IMR-90 (cell line): Measurements from ENCODE around the gene UBD. TPM values are rescaled to one million over a fixed set of nuclear protein-coding genes. Genes with fewer than 3 reads are reported as not detected.

Experiments
- ATAC-seq: fragments of 200-7000 bp; cut with Tn5 transposase; 2 replicates; pipeline ENCODE4 v1.9.1; 2020; ENCODE audit warnings: low read depth, mild to moderate bottlenecking, moderate library complexity
- BruUV-seq: library from RNA; stranded (reverse); fragments of 400-500 nt; replicated peaks from 2 replicates; lab custom pipeline; 2021; lab: Mats Ljungman, UMichigan
- CTCF ChIA-PET: fragments of 300-600 bp; formaldehyde crosslinking; extraction: SDS; loops from one replicate; lab custom pipeline; 2021; ENCODE audit warnings: antibody characterized with exemption; lab: Yijun Ruan, JAX
- POLR2A ChIA-PET: fragments of 300-600 bp; sonication (Branson Sonifier 250); formaldehyde crosslinking; loops from one replicate; lab custom pipeline; 2022; ENCODE audit warnings: antibody characterized with exemption; ENCODE audit not compliant: unreplicated experiment; lab: Charles Lee
- DNase-seq: peaks from one replicate; pipeline ENCODE4 v3.0.0; 2013
- H2AFZ ChIP-seq: replicated peaks from 2 replicates; pipeline ENCODE3; 2013; ENCODE audit warnings: low read length, mild to moderate bottlenecking; ENCODE audit not compliant: poor library complexity
- H2AK5ac ChIP-seq: 2 replicates; pipeline ENCODE4 v1.6.1; 2013; ENCODE audit warnings: low read depth, low read length, inconsistent platforms
- H2AK9ac ChIP-seq: replicated peaks from 2 replicates; pipeline ENCODE3; 2013; ENCODE audit warnings: mild to moderate bottlenecking, low read depth, low read length, moderate library complexity; ENCODE audit not compliant: poor library complexity
- H2BK120ac ChIP-seq: 2 replicates; pipeline ENCODE4 v1.6.1; 2013; ENCODE audit warnings: low read depth, low read length, inconsistent platforms
- H2BK15ac ChIP-seq: 3 replicates; pipeline ENCODE4 v1.6.1; 2013; ENCODE audit warnings: low read depth, low read length, inconsistent platforms
- H2BK20ac ChIP-seq: 2 replicates; pipeline ENCODE4 v1.6.1; 2013; ENCODE audit warnings: low read depth, mild to moderate bottlenecking, inconsistent platforms, low read length, moderate library complexity
- H2BK5ac ChIP-seq: 2 replicates; pipeline ENCODE4 v1.6.1; 2013; ENCODE audit warnings: mild to moderate bottlenecking, low read depth, low read length, inconsistent platforms; ENCODE audit not compliant: poor library complexity, severe bottlenecking
- H3K14ac ChIP-seq: replicated peaks from 2 replicates; pipeline ENCODE4 v1.6.1; 2013; ENCODE audit warnings: low read depth, low read length, inconsistent platforms
- H3K18ac ChIP-seq: 2 replicates; pipeline ENCODE4 v1.6.1; 2013; ENCODE audit warnings: low read depth, low read length, control low read depth
- H3K23ac ChIP-seq: 2 replicates; pipeline ENCODE4 v1.6.1; 2013; ENCODE audit warnings: low read depth, low read length, inconsistent platforms
- H3K27ac ChIP-seq: 2 replicates; pipeline ENCODE4 v1.5.1; 2013; ENCODE audit warnings: mild to moderate bottlenecking, control low read depth, low read length; ENCODE audit not compliant: insufficient read depth
- H3K27me3 ChIP-seq: 2 replicates; pipeline ENCODE4 v1.6.1; 2013; ENCODE audit warnings: low read length; ENCODE audit not compliant: control insufficient read depth, insufficient read depth
- H3K36me3 ChIP-seq: 2 replicates; pipeline ENCODE4 v1.6.1; 2013; ENCODE audit warnings: low read length, mixed read lengths; ENCODE audit not compliant: control insufficient read depth, insufficient read depth
- H3K4ac ChIP-seq: 2 replicates; pipeline ENCODE4 v1.6.1; 2013; ENCODE audit warnings: low read depth, low read length, inconsistent platforms
- H3K4me1 ChIP-seq: 2 replicates; pipeline ENCODE4 v1.6.1; 2013; ENCODE audit warnings: low read length, mixed read lengths; ENCODE audit not compliant: control insufficient read depth, insufficient read depth
- H3K4me2 ChIP-seq: 2 replicates; pipeline ENCODE4 v1.6.1; 2013; ENCODE audit warnings: low read depth, mild to moderate bottlenecking, control low read depth, low read length, moderate library complexity
- H3K4me3 ChIP-seq: 2 replicates; pipeline ENCODE4 v1.5.1; 2013; ENCODE audit warnings: low read depth, mild to moderate bottlenecking, control low read depth, low read length, moderate library complexity; ENCODE audit not compliant: insufficient read depth
- H3K56ac ChIP-seq: 2 replicates; pipeline ENCODE4 v1.6.1; 2013; ENCODE audit warnings: low read length, inconsistent platforms; ENCODE audit not compliant: insufficient read depth; ENCODE audit errors: extremely low read depth
- H3K79me1 ChIP-seq, 2 experiments: 2 replicates each; pipeline ENCODE4 v1.6.1; 2013; ENCODE audit warnings: low read length in 2 of 2, inconsistent platforms in 1 of 2, low read depth in 1 of 2
- H3K9ac ChIP-seq: 2 replicates; pipeline ENCODE4 v1.6.1; 2013; ENCODE audit warnings: low read depth, low read length, control low read depth
- H3K9me1 ChIP-seq: 2 replicates; pipeline ENCODE4 v1.6.1; 2013; ENCODE audit warnings: low read length, inconsistent platforms; ENCODE audit not compliant: insufficient read depth
- H3K9me3 ChIP-seq: 2 replicates; pipeline ENCODE4 v1.6.1; 2013; ENCODE audit warnings: low read length; ENCODE audit not compliant: control insufficient read depth, insufficient read depth
- H4K20me1 ChIP-seq: 2 replicates; pipeline ENCODE4 v1.6.1; 2013; ENCODE audit warnings: low read length, inconsistent platforms; ENCODE audit not compliant: insufficient read depth
- H4K5ac ChIP-seq: 2 replicates; pipeline ENCODE4 v1.6.1; 2013; ENCODE audit warnings: mild to moderate bottlenecking, low read depth, low read length, control low read depth
- H4K8ac ChIP-seq, 2 experiments: 2 replicates each; pipeline ENCODE4 v1.6.1; 2013; ENCODE audit warnings: low read depth in 2 of 2, low read length in 2 of 2, control low read depth in 1 of 2, inconsistent platforms in 1 of 2
- H4K91ac ChIP-seq: 2 replicates; pipeline ENCODE4 v1.6.1; 2013; ENCODE audit warnings: low read depth, low read length, inconsistent platforms; ENCODE audit not compliant: insufficient read depth
- CEBPB ChIP-seq: IDR thresholded peaks from 2 replicates; pipeline ENCODE4 v1.6.1; 2012; ENCODE audit warnings: low read depth, low read length, improper control_type of control experiment
- CHD1 ChIP-seq: IDR thresholded peaks from 2 replicates; pipeline ENCODE4 v1.6.1; 2012; ENCODE audit warnings: low read depth, low read length, improper control_type of control experiment
- ELK1 ChIP-seq: fragments of 150-350 bp; IDR thresholded peaks from 2 replicates; pipeline ENCODE4 v1.6.1; 2016; ENCODE audit warnings: low read depth, mild to moderate bottlenecking, low read length, moderate library complexity, borderline replicate concordance
- FOS ChIP-seq: fragments of 150-350 bp; IDR thresholded peaks from 2 replicates; pipeline ENCODE4 v1.6.1; 2016; ENCODE audit warnings: low read depth, low read length
- MAFK ChIP-seq: IDR thresholded peaks from 2 replicates; pipeline ENCODE4 v1.6.1; 2012; ENCODE audit warnings: low read depth, low read length, improper control_type of control experiment
- MAZ ChIP-seq: IDR thresholded peaks from 2 replicates; pipeline ENCODE4 v1.6.1; 2012; ENCODE audit warnings: low read depth, mild to moderate bottlenecking, low read length, improper control_type of control experiment, moderate library complexity, borderline replicate concordance
- MXI1 ChIP-seq: IDR thresholded peaks from 2 replicates; pipeline ENCODE4 v1.6.1; 2012; ENCODE audit warnings: low read depth, mild to moderate bottlenecking, low read length, moderate library complexity, borderline replicate concordance
- NFE2L2 ChIP-seq: fragments of 150-350 bp; IDR thresholded peaks from 2 replicates; pipeline ENCODE4 v1.6.1; 2016; ENCODE audit warnings: low read depth, mild to moderate bottlenecking, low read length
- RAD21 ChIP-seq: IDR thresholded peaks from 2 replicates; pipeline ENCODE4 v1.6.1; 2012; ENCODE audit warnings: low read length, improper control_type of control experiment
- RCOR1 ChIP-seq: IDR thresholded peaks from 2 replicates; pipeline ENCODE4 v1.6.1; 2012; ENCODE audit warnings: mild to moderate bottlenecking, low read length, improper control_type of control experiment; ENCODE audit not compliant: insufficient replicate concordance
- SMC3 ChIP-seq: fragments of 150-350 bp; IDR thresholded peaks from 2 replicates; pipeline ENCODE4 v1.6.1; 2016; ENCODE audit warnings: low read depth, mild to moderate bottlenecking, antibody characterized with exemption, low read length, moderate library complexity
- WGBS, 2 experiments: methylation state at CpG; one replicate each; pipeline versions ENCODE4 v1.1.5 to v1.1.7; 2013; ENCODE audit warnings: missing lambda C conversion rate in 2 of 2; ENCODE audit not compliant: insufficient read length in 1 of 2; ENCODE audit errors: extremely low coverage in 2 of 2; 5-methylcytosine and 5-hydroxymethylcytosine counted together
- dilution Hi-C: fragments of 300-500 bp; cut with HindIII; formaldehyde crosslinking; loops from one replicate; pipeline ENCODE4 v1.14.3; 2018; ENCODE audit warnings: low sequenced_read_pairs; ENCODE audit not compliant: unreplicated experiment
- in situ Hi-C: fragments of 300-500 bp; cut with MboI; formaldehyde crosslinking; loops from 3 replicates; pipeline ENCODE4 v1.14.3; 2019; ENCODE audit warnings: low sequenced_read_pairs, inconsistent platforms, mixed read lengths
- intact Hi-C: fragments of 100-400 bp; cut with micrococcal nuclease; formaldehyde crosslinking; loops from 2 replicates; pipeline ENCODE4 v1.10.0; 2022
- polyA plus RNA-seq, 3 experiments: library from polyadenylated mRNA; depleted of rRNA; stranded (reverse); fragments of >200 nt; gene quantifications; 2 replicates each; pipeline ENCODE4 v1.2.3, GENCODE V29; 2012; ENCODE audit warnings: low replicate concordance in 1 of 3
- total RNA-seq: library from RNA; depleted of rRNA; stranded (reverse); fragments of >200 nt; gene quantifications from 2 replicates; pipeline ENCODE4 v1.2.3, GENCODE V29; 2012
- TF ChIP-seq, protein P1 (sequence below): conservative IDR thresholded peaks from 2 replicates; pipeline ENCODE4 v1.5.1; 2012; ENCODE audit warnings: mild to moderate bottlenecking, low read depth, low read length, improper control_type of control experiment

UBD gene
- total and polyA plus RNA-seq, 2 of the 4 experiments (the other 2 are of a cell fraction): not detected

DNA sequence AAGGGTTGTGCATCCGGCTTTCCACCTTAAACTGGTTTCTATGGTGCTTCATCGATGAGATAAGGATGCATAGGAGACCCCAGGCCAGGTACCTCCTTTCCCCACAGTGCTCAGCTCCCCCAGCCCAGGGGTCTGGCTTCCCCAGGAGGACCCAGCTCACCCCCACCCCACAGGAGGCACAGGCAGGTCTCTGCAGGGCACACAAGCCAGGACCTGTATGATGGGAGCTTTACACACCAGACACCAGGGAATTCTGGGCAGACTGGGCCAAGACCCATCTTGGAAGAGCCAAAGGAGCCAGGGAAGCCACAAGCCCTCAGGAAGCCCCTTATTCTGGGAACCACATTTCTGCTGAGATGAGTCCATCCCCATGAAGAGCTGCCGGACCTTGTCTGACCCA lies 29.6 kb downstream of the UBD start:
- peaks cover 3% of the 10 kb centered on the region; the same call in 1 of the 2 replicates for H3K9me3 ChIP-seq
- DNase-seq (no peak), ATAC-seq (no peak)
- H3K79me1 ChIP-seq: no peaks in the 10 kb centered on the region
- no peak overlapping the region for H3K23ac ChIP-seq
- H3K9me1 ChIP-seq: no peaks in the 10 kb centered on the region
- ChIA-PET CTCF (no interaction called here), POLR2A (no interaction called here)
- no peak overlapping the region for H2AK5ac ChIP-seq
- dilution Hi-C loops: no loop called here
- H2BK5ac ChIP-seq: no peak overlapping the region
- H4K91ac ChIP-seq: no peak overlapping the region
- H2AK9ac ChIP-seq: no peak overlapping the region
- peak overlapping the region; percentile 11 for H2AFZ ChIP-seq
- no peaks in the 10 kb centered on the region for H4K20me1 ChIP-seq
- no peak overlapping the region for H2BK20ac ChIP-seq
- H2BK15ac ChIP-seq: no peak overlapping the region
- no peak overlapping the region for H3K4me2 ChIP-seq
- no peak overlapping the region for H3K9ac ChIP-seq
- no peak overlapping the region for H4K5ac ChIP-seq
- H2BK120ac ChIP-seq: no peak overlapping the region
- WGBS, 2 experiments: no CpG with 5 or more reads among the region's 3 CpGs
- H3K4ac ChIP-seq: no peak overlapping the region
- no peaks in the 10 kb centered on the region for H3K36me3 ChIP-seq
- H3K18ac ChIP-seq: no peak overlapping the region
- H3K56ac ChIP-seq: no peak overlapping the region
- no peak for TF ChIP-seq CHD1
- no peak for TF ChIP-seq RAD21
- no peak for TF ChIP-seq RCOR1
- no peak for TF ChIP-seq NFE2L2
- TF ChIP-seq MAZ: no peak
- no peak for TF ChIP-seq SMC3
- TF ChIP-seq, protein P1, sequence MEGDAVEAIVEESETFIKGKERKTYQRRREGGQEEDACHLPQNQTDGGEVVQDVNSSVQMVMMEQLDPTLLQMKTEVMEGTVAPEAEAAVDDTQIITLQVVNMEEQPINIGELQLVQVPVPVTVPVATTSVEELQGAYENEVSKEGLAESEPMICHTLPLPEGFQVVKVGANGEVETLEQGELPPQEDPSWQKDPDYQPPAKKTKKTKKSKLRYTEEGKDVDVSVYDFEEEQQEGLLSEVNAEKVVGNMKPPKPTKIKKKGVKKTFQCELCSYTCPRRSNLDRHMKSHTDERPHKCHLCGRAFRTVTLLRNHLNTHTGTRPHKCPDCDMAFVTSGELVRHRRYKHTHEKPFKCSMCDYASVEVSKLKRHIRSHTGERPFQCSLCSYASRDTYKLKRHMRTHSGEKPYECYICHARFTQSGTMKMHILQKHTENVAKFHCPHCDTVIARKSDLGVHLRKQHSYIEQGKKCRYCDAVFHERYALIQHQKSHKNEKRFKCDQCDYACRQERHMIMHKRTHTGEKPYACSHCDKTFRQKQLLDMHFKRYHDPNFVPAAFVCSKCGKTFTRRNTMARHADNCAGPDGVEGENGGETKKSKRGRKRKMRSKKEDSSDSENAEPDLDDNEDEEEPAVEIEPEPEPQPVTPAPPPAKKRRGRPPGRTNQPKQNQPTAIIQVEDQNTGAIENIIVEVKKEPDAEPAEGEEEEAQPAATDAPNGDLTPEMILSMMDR: no peak
- no peak for TF ChIP-seq MAFK
- TF ChIP-seq MXI1: no peak
- TF ChIP-seq ELK1: no peak
- TF ChIP-seq FOS: no peak
- no peak for TF ChIP-seq CEBPB
- H3K4me3 ChIP-seq: no peak overlapping the region
- H3K4me1 ChIP-seq: no peaks in the 10 kb centered on the region
- BruUV-seq: no TSS peak
- no peaks in the 10 kb centered on the region for H3K27me3 ChIP-seq
- intact Hi-C loops: no loop called here
- H3K27ac ChIP-seq: no peak overlapping the region
- in situ Hi-C loops: no loop called here
- H4K8ac ChIP-seq: no peak overlapping the region
- no peak overlapping the region for H3K14ac ChIP-seq
